GM21515 (cell line): Measurements from ENCODE around the gene PPP2R1A.
A peak's percentile ranks its signal among the peaks of the same experiment; 100 is the strongest.

Source experiments
- ATAC-seq: cut with Tn5 transposase; IDR thresholded peaks from one replicate; pipeline ENCODE4 v1.9.1; 2021; ENCODE audit not compliant: unreplicated experiment

Gene PPP2R1A

DNA sequence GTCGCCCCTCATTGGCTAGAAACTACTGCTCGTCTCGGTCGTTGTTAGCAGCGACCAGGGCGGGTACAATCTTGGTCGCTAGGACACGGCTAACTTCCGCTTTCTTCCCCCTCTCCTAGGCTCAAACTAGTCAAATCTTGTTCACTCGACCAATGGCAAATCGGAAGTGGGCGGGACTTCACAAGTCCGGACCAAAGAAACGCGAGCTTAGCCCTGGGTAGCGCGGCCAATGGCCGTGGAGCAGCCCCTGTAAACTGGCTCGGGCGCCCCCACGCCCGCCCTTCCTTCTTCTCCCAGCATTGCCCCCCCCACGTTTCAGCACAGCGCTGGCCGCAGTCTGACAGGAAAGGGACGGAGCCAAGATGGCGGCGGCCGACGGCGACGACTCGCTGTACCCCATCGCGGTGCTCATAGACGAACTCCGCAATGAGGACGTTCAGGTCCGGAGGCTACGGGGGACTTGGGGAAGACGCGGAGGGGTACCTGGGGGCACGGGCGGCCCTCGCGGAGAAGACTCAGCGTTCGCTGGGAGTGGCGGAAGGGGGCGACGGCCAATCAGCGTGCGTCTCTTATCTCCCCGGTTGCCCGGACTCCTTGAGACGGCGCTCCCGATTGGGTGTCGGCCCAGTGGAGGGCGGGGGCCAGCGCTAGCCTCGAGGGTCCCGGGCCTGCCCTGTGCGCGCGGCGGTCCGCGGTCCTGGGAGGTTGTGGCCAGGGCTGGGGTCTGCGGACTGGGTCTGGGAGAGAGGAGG is at the start of gene PPP2R1A:
Gene PPP2R1A (plus strand): TSS at position 318 of the 752 bp plus-strand sequence. CDS start 45 bp downstream, at position 363.
- peak; percentile 88 for ATAC-seq

DNA sequence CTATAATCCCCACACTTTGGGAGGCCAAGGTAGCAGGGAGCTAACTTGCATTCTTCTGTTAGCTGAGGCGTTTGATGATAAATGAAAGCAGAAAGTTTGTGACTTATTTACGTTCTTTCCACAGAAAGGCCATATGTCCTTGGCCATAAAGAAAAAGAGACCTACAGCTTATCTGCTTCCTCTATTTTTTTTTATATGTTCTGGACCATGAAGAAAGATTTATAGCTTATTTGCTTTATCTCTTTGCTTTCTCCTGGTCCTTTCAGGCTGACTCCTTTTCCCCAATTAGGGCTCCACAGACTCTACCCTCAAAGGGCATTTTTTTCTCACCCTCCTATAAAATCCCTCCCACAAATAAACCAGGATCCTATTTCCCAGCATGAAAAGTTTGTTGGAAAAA is 48.6 kb upstream of the PPP2R1A start:
- ATAC-seq: no peak

DNA sequence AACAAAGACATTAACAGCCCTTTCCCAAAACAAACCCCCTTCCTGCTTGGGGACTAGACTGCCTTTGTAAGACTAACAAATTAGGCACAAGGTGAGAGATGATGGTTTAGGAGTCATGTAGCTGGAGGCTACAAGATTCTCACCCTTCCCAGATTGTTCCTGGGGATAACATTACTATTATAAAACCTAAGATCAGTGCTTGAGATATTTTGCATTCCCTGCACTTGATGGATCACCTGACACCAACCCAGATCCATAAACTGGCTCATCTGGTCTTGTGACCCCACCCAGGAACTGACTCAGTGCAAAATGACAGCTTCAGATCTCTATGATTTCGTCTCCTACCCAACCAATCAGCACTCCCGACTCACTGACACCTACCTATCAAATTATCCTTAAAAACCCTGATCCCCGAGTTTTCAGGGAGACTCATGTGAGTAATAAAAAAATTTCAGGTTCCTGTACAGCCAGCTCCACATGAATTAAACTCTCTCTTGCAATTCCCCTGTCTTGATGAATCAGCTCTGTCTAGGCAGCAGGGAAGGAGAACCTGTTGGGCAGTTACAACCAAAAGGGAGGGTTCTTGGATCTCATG is 47.8 kb upstream of the PPP2R1A start:
- ATAC-seq: no peak

DNA sequence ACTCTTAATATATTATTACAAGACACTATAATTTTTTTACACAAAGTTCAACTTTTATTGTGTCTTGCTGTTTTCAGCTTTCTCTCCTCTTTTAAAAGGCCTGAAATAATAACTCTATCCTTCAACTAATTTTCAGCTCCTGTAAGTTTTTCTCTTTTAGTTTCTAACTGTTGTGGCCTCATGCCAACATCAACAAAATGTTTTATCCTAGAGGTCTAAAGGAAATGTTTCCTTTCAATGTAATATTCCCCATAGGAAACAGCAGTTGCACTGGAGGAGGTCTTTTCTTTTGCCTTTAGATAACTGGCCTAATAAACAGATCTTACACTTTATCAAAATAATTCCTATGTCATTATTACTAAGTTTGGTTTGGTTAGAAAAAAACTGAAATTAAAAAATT is 41.6 kb upstream of the PPP2R1A start:
- no peak for ATAC-seq

DNA sequence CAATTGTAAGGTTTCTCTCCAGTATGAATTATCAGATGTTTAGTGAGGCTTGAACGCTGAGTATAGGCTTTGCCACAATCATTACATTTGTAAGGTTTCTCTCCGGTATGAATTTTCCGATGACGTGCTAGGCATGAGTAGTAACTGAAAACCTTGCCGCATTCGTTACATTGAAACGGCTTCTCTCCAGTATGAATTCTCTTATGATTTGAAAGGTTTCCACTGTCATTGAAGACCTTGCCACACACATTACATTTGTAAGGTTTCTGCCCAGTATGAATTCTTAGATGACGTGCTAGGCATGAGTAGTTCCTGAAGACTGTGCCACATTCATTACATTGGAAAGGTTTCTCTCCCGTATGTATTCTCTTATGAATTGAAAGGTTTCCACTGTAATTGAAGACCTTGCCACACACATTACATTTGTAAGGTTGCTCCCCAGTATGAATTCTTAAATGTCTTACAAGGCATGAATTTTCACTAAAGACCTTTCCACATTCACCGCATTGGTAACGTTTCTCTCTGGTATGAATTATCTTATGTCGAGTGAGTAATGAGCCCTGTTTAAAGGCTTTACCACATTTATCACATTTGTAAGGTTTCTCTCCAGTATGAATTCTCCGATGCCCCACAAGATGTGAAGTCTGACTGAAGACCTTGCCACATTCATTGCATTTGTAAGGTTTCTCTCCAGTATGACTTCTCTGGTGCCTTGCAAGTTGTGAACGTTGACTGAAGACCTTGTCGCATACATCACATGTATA is 34.1 kb upstream of the PPP2R1A start:
- ATAC-seq: no peak

DNA sequence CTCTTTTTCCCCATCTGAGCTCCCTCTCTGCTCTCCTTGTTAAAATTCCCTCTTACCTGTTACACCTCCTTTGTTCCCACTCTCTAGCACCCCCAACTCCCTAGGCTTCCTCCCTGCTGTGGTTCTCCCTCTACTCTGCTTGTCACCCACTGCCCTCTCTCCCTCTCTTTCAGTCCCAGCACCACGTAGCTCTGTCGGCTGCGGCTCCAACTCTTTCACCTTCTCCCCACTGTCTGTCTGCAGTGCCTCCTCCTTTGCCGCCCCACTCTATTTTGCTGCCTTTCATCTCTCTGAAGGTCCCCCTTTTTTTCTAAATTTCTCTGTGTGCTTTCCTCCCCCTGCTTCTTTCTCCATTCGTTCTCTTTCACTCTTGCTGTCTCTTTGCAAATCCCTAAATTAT is 19.5 kb upstream of the PPP2R1A start:
- no peak for ATAC-seq

DNA sequence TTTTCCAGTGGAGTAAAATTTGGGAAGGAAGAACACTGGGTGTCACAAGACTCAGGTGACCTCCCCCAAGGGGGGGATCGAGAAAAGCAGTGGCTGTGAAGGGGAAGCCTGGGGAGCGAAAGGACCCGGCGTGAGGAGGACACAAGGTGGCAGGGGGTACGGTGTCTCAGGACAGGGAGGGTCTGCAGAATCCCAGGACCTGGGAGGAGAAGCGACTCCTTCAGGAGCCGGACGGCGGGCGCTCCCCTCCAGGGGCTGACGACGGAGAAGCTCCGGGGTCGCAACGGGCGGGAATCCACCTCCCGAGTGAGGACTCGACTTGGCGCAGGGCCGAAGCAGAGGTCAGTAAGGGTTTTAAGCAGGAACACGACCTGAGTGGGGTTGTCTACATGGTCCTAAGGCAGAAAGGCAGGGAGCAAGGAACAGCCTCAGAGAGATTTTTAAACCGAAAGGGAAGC is 19.0 kb upstream of the PPP2R1A start:
- ATAC-seq: peak; percentile 23

DNA sequence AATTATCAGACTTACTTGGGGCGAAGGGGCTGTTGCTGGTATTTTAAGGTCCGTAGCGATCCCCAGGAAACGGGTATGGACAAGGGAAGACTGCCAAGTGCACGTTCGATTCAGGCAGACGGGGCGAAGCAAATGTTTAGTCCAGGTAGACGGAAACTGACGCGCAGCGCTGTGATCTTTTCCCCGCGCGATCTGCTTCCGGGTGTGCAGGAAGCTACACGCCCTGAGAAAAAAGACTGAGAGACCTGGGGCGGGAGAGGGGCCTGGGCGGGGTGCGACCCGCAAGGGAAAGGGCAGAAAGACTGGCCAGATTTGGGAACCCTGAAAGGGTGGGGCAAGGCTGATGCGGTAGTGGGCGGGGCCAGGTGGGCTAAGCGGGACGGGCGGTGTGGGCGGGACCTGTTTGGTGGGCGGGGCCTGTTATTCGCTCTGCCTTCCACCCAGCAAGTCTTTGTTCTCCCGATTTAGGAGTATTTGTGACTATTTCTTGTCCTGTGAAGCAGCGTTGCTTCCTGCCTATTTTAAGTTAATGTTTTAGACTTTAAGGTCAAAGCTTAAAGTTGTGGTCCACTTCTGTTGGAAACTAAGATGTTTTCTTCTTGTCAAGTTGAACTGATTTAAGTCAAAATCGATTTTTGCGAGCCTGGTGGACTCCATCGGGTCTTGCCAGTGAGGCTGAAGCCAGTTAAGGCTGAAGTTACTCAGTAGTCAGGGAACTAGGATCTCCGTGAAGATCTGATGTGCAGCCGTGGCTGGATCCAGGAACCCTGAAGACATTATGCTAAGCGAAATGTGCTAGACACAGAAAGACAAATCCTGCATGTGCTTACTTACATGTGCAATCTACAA is 18.3 kb upstream of the PPP2R1A start, which contains the start of gene ZNF836:
Gene ZNF836 (minus strand): TSS at position 301 of the 849 bp plus-strand sequence. CDS start 3,549 bp downstream, outside the sequence.
- peak; percentile 78 for ATAC-seq

DNA sequence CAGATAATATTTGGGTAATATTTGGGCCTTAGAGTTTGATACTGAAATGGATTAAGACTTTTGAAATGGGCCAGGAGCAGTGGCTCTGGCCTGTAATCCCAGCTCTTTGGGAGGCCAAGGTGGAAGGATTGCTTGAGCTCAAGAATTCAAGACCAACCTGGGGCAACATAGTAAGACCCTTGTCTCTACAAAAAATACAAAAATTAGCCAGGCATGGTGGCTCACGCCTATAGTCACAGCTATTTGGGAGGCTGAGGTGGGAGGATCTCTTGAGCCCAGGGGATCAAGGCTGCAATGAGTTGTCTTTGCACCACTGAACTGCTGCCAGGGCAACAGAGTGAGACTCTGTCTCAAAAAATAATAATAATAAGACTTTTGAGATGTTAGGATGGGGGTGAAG is 17.5 kb upstream of the PPP2R1A start:
- no peak for ATAC-seq

DNA sequence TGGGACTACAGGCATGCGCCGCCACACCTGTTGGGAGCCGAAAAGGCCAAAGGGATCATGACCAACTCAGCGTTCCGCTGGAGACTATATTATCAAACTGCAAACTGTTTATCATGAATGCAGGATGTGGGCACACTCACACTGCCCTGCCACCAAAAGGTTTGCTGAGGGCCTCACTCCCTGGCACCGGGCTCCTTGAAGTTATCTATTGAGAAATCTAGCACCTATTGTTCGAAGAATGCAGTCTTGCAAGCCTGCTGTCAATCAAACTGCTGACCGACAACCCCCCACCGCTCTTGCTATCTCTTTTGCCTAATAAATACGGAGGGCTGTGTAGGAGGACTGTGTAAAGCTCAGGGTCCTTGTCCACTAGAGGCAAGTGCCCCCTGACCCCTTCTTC is 13.3 kb upstream of the PPP2R1A start:
- no peak for ATAC-seq

DNA sequence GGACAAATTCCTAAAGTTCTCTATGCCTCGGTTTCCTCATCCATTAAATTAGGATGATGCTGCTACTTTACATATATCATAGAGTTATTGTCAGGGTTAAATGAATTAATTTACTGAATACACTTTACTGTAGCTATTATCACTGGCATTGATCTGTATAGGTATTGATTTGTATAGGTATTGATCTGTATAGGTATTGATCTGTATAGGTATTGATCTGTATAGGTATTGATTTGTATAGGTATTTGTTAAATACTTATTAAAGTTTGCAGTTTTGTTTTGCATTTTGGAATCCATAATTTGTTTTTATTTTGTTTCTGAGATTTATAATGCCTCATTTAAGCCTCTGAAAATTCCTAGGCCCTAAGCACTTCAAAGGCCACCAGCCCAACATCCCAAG is 2.4 kb upstream of the PPP2R1A start:
- ATAC-seq: no peak

DNA sequence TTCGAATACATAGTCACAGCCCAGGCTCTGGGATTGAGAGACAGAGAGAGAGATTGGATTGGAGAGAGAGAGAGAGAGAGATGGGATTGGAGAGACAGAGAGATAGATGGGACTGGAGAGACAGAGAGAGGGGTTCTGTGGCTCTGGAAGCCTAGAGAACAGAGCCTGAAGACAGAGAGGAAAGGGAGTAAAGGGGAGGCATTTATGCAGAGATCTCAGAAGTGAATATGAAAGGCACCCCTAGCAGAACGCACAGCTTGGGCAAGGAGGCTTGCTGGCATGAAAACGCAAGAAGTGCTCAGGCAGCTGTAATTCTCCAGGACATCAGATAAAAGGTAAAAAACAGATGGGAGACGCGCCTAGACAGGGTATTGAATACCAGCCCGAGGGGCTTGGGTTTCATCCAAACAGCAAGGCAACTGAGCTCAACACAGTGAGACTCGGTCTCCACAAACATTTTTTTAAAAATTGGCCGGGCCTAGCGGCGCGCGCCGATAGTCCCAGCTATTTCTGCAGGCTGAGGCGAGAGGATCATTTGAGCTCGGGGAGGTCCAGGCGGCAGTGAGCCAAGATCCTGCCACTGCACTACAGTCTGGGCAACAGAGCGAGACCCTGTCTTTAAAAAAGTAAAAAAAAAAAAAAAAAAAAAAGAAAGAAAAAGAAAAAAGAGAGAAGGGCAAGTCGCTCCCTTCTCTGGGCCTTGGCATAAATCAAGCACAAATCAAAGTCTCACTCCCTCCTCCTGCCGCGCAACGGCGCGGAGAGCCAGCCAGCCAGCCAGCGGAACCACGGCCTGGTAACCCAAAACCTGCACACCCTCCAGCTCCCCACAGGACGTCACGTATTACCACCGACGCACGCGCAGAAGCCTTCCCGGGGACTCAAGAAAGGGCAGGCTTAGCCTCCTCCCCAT is 774 bp upstream of the PPP2R1A start:
- peak; percentile 8 for ATAC-seq

DNA sequence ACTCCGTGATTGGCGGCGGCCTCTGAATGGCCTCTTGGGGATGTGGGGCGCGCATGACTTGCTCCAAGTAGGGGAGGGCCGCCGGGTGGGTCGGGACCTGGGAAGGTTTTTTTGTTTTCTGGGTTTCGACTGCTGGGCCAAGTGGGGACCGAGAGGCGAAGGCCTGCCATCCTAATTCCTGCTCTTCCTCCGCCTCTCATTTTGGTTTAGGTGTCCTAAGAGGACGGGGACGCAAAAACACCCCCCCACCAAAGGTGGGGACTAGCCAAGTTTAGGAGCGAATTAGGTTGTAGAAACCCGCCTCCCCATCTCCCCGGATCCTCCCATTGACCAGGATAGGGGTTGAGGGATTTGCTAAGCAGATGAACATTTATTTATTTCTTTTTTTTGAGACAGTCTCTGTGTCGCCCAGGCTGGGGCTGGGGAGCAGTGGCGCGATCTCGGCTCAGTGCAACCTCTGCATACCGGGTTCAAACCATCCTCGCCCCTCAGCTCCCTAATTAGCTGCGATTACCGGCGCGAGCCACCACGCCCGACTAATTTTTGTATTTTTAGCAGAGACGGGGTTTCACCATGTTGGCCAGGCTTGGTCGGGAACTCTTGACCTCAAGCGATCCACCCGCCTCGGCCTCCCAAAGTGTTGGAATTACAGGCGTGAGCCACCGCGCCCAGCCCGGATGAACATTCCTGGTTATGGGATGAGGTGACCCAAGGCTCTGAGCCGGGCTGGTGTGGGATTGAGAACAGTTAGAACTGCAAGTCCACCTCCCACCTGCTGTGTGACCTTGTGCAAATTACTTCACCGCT is 838 bp downstream of the PPP2R1A start:
- no peak for ATAC-seq

DNA sequence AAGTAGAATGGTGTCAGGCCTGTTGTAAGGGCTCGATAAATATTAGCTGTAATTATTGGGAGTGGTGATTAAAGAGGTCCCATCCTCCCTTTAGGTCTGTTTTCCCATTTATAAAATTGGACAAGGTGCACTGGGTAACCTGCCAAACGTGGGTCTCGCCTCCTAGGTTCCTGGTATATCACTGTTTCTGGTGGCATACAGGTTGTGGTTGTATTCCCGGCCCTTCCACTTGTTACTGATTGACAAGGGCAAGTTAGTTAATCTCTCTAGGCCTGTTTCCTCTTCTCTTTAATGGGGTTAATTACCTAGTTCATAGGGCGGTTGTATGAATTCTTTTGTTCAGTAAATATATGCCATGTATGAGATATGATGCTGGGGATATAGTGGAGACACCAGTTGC is 1.5 kb downstream of the PPP2R1A start:
- ATAC-seq: no peak

DNA sequence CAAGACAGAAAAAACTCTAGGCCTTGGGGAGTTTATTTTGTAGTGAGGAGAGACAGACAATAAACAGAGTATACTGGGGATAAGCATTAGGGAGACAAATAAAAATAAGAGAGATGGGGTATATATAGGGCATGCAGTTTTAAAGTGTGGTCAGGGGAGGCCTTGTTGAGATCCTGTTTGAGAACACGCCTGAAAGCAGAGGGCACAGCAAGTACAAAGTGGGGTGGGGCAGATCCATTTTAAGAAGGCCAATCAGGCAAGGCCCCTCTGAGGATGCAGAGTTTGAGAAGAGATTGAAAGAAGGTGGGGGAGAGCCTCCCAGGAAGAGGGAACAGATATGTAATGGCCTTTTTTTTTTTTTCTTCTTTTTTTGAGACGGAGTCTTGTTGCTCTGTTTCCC is 2.1 kb downstream of the PPP2R1A start:
- ATAC-seq: no peak

DNA sequence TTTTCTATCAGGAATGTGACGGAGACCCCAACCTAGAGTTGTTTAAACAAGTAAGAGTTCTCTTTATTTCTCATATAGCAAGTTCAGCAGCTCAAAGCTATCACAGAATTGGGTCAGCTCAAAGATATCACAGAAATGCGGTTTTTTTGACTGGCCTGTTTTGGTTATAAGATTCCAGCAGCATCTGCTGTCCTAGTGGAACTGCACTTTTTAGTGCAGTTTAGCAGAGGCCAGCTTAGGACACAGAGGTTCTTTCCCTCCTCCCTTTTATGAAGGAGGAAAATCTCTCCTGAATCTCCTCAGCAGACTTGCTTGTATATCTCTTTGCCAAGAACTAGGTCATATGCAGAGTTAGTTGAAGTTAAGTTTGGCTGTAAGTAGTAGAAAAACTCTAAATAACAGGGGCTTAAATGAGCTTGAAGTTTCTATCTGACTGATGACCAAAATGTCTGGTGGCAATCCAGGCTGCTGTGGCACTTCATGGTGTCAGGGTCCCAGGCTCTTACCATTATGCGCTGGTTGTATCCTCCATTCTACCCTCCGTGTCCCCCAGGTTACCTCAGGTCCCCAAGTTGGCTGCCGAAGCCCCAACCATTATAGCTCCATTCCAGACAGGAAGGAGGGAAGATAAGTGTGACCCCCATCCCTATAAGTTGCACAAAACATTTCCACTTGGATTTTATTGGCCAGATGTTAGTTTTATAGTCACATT is 6.6 kb downstream of the PPP2R1A start:
- no peak for ATAC-seq

DNA sequence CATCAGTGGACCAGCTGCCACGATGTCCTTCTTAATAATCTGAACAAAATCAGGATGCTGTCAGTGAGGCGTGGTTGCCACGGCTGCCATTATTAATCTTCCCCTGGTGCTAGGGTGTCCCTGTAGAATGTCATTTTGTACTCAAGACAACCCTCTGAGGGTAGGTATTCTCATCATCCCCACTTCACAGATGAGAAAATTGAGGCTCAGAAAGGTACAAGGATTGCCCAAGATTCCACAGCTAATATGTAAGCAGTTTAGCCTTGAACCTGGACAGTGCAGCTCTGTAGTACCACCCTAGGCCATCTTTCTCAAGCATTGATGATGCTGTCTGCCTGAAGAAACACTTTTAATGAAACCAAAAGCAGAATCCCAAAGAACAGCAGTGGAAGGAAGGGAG is 8.1 kb downstream of the PPP2R1A start:
- ATAC-seq: no peak

DNA sequence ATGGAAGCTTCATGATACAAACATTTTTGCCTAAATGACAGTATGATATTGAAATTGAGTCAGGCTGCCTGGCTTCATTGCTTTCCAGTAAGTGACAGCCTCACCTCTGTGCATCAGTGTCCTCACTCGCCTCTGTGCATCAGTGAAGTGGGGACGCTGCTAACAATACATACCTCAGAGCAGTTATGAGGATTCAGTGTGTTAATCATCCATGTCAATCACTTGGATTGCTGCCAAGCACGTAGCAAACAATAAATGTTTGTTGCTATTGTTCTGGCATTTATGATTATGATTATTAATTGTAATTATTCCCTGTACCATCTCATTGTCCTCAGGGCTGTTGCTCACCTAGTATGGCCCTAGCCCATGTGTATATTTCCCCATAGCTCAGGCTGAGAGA is 8.8 kb downstream of the PPP2R1A start:
- ATAC-seq: no peak
